RWPE1 (cell line): ENCODE results near the gene PTAFR.
A peak's percentile ranks its signal among the peaks of the same experiment; 100 is the strongest.

Experiments used
- CTCF ChIA-PET: fragments of 350-600 bp; sonication (Branson Sonifier 250); formaldehyde crosslinking; extraction: SDS; loops from one replicate; lab custom pipeline; 2021; lab: Yijun Ruan, JAX
- POLR2A ChIA-PET: fragments of 400-600 bp; formaldehyde crosslinking; extraction: SDS; loops from one replicate; lab custom pipeline; 2020; ENCODE audit warnings: antibody characterized with exemption; ENCODE audit not compliant: low non-redundant PET; lab: Yijun Ruan, JAX
- DNase-seq: peaks from one replicate; pipeline ENCODE4 v3.0.0; 2012; ENCODE audit warnings: low spot score
- H3K27ac ChIP-seq: fragments of 450-650 bp; 2 replicates; pipeline ENCODE4 v1.5.1; 2017
- TF ChIP-seq, protein P1 (sequence below): fragments of 450-650 bp; conservative IDR thresholded peaks from 2 replicates; pipeline ENCODE4 v1.5.1; 2017; ENCODE audit warnings: low read depth, mild to moderate bottlenecking

The PTAFR gene

DNA sequence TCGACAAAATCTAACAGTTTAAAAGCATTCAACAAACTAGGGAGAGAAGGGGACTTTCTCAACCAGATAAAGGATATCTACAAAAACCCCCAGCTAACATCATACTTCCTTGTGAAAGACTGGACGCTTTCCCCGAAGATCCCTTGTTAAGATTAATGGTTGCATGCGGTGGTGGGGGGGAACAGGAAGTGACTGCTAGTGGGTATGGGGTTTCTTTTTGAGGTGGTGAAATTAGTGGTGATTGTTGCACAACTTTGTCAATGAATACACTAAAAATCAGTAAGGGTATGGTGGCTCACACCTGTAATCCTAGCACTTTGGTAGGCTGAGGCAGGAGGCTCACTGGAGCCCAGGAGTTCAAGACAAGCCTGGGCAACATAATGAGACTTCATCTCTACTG lies 61.2 kb downstream of the PTAFR start:
- DNase-seq: no peak
- POLR2A ChIA-PET: no interaction called here
- CTCF ChIA-PET: interaction anchor here (0.5 kb wide), 1 partner anchor 446 kb away, joined by 3 read pairs; no protein-coding TSS in a partner anchor
- no peak overlapping the region for H3K27ac ChIP-seq
- TF ChIP-seq, protein P1, sequence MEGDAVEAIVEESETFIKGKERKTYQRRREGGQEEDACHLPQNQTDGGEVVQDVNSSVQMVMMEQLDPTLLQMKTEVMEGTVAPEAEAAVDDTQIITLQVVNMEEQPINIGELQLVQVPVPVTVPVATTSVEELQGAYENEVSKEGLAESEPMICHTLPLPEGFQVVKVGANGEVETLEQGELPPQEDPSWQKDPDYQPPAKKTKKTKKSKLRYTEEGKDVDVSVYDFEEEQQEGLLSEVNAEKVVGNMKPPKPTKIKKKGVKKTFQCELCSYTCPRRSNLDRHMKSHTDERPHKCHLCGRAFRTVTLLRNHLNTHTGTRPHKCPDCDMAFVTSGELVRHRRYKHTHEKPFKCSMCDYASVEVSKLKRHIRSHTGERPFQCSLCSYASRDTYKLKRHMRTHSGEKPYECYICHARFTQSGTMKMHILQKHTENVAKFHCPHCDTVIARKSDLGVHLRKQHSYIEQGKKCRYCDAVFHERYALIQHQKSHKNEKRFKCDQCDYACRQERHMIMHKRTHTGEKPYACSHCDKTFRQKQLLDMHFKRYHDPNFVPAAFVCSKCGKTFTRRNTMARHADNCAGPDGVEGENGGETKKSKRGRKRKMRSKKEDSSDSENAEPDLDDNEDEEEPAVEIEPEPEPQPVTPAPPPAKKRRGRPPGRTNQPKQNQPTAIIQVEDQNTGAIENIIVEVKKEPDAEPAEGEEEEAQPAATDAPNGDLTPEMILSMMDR: no peak

DNA sequence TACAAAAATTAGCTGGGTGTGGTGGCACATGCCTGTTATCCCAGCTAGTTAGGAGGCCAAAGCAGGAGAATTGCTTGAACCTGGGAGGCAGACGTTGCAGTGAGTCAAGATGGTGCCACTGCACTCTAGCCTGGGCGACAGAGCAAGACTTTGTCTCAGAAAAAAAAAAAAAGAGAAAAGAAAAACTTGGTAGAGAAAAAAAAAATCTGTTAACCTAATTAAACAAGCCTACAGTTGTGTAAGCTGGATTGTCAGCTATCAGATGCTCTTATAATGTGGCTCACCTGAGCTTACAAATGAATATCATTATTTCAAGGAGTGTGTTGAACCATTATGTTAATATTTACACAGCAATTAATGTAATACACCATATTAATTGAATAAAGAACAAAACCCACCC lies 61.6 kb downstream of the PTAFR start:
- TF ChIP-seq, protein P1: no peak
- H3K27ac ChIP-seq: no peak overlapping the region
- DNase-seq: no peak
- POLR2A ChIA-PET: no interaction called here
- CTCF ChIA-PET: interaction anchor here (0.5 to 0.7 kb wide), 2 partner anchors 94 to 446 kb away, joined by 3 to 4 read pairs; no protein-coding TSS in a partner anchor

DNA sequence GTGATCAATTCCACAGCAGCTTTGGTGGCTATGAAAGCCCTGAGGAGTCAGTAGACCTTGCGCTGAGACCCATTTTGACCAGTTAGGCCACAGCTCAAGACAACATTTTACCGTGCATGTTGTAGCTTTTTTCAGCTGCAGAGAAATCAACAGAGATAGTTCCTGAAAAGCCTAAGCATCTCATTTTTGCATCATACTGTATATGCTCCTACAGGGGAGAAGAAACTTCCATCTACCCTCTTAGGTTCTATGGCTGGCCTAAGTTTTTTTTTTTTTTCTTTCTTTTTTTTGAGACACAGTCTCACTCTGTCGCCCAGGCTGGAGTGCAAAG lies 63.3 kb downstream of the PTAFR start:
- CTCF ChIA-PET: interaction anchor here (0.6 kb wide), 1 partner anchor 212 kb away, joined by 3 read pairs; no protein-coding TSS in a partner anchor
- no peak overlapping the region for H3K27ac ChIP-seq
- POLR2A ChIA-PET: no interaction called here
- no peak for DNase-seq
- TF ChIP-seq, protein P1: no peak

DNA sequence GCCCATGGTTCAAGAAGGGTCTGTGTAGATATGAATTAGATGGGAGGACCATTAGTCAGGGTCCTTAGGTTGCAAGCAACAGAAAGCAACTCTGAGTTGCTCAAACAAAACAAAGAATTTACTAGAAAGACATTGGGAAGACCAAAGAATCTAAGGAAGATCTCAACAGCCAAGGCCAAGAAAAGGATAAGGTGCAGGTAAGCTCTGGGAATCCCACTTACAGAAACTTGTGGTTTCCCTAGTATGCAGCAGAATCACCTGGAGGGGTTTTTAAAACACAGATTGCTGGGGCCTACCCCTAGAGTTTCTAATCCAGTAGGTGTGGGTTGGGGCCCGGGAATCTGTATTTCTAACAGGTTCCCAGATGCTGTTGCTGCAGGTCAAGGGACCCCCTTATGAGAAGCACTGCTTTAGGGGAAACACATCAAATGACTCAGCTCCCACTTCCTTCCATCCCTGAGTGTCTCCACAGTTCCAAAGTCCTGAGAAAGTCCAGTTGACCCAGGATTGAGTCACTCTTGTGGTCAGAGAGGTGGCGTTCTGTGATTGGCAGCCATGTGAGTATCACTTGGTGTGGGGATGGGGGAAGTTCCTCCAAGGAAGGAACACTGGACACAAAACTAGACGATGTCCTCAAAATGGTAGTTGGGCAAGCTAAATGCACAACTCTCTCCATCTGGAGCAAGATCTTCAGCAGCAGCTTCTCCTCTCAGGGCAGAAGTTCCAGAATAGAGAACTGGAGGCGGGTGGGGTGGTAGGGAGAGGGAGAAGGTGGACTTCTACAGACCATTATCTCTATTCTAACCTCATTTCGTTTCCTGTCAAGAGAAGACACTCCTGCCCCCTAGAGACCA lies 63.9 kb downstream of the PTAFR start:
- no peak for DNase-seq
- CTCF ChIA-PET: interaction anchor here (0.6 kb wide), 2 partner anchors 50 to 211 kb away, joined by 3 read pairs; no protein-coding TSS in a partner anchor
- POLR2A ChIA-PET: no interaction called here
- TF ChIP-seq, protein P1: no peak
- no peak overlapping the region for H3K27ac ChIP-seq

DNA sequence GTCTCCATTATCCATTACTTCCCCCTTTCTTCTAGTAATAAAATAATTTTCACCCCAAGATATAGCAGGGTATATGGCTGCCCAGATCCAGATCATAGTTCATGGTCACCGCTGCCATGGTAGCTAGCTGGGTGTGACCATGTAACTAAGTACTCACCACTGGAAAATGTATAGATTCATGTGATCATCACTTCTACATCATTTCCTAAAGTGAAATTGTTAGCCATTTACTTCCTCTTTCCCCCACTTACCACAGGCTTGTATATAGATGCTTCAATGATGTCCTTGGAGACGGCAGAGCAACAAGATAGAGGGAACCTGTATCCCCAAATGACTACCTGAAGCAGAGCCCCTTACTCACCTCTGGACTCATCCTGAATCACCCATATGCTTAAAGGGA lies 65.3 kb downstream of the PTAFR start:
- ChIA-PET CTCF (no interaction called here), POLR2A (no interaction called here)
- no peak for DNase-seq
- TF ChIP-seq, protein P1: no peak
- no peak overlapping the region for H3K27ac ChIP-seq

DNA sequence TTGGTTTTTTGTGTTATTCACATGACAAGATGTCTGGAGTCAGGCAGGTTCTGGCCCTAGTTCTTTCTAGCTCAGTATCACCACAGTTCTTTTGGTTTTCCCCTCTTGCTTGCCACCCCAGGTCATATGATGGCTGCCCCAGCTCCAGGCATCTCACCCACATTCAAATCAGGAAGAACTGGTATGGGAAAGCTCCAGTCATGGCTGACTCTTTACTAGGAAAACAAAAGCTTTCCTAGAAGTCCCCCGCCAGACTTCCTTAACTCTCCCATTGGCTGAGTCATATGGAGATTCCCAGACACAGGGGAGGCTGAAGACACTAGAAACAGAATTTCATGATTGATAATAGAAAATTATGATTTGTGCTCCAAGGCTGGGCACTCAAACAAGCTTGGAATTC lies 65.9 kb downstream of the PTAFR start:
- H3K27ac ChIP-seq: no peak overlapping the region
- CTCF ChIA-PET: no interaction called here
- POLR2A ChIA-PET: no interaction called here
- TF ChIP-seq, protein P1: no peak
- peak; percentile 20 for DNase-seq
